GM18507 (cell line): Measurements from ENCODE around the gene LDB3.

ENCODE experiments used
- DNase-seq: peaks from one replicate; pipeline ENCODE4 v3.0.0; 2011; ENCODE audit warnings: low read depth; ENCODE audit not compliant: insufficient read length; ENCODE audit errors: extremely low spot score
- FAIRE-seq: peaks from 2 replicates; lab custom pipeline; 2011; peaks lifted over from hg19 to GRCh38; lab: Jason Lieb, UNC

The LDB3 gene

DNA sequence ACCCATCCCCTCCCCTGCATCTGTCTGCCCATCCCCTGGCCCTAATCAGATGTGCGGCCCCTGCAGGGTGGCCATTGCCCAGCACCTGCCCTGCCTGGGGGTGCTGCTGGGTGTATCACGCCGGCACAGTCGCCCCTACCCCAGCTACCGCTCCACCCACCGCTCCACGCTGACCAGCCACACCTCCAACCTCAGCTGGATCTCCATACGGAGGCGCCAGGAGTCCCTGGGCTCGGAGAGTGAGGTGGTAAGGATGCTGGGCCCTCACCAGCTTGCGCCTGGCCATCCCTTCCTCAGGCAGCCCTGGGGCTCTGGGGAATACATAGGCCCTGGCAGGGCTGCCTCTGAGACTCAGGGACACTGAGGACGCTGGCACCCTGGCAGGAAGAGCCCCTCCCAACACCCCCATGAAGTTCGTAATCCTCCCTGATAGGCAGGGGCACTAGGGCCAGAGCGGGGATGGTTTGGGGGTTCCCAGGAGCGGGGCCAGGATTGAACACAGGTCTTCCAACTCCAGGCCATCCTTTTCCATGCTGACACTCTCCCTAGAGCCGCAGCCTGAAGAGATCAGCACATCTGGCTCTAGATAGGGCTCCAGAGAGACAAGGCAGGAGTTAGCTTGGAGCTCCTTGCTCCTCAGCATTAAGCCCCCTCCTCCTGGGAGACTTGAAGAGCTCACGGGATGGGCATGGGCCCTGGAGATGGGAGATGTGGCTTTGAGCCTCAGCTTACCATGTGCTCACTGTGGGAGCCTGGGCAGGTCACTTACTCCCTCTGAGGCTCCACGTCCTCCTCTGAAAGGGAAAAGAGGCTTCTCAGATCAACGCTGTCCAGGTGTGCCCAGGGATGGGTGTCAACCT lies 5.9 kb upstream of the LDB3 start:
- FAIRE-seq = no peak
- DNase-seq = no peak

DNA sequence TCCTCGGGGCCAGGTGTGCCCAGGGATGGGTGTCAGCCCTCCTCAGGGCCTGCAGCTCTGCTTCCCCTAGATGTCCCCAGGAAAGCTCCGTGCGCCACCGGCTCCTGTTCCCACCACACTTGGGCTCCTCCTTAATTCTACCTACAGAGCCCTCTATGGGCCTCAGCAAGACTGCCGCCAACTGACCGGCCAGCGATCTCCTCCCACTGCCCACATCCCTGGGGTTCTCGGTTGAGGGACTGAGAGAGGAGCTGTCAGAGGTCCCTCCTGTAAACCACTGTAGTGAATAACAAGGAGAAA lies 5.3 kb upstream of the LDB3 start:
- DNase-seq (no peak), FAIRE-seq (no peak)

DNA sequence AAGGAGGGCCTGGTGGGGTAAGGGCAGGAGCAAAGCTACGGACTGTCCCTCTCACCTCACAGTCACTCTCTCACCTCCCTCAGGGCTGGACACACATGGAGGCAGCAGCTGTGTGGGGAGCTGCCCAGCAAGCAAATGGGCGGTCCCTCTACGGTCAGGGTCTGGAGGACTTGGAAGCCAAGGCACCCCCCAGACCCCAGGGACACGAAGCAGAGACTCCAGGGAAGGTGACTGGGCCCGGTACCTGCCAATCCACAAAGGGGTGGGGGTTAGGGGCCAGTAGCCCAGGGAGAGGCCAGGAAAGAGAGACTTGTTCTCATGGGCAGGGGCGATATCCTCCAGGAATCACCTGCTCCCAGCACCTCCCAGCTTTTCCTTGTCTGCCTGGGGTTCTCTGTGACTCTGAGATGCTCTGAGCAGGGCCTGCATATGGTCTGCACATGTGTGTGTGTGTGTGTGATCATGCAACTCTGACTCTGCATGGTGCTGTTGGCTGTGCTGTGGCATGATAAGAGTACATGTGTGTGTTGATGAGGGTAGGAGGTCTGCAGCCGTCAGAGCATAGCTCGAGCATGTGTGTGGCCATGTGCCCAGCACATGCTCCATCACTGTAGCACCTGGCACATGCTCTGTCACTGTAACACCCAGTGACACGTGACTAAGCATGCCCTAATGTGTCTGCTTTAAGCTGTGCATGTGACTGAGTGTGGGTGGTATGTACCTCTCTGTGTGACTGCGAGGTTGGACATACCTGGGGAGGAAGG lies 4.6 kb upstream of the LDB3 start:
- no peak for FAIRE-seq
- no peak for DNase-seq

DNA sequence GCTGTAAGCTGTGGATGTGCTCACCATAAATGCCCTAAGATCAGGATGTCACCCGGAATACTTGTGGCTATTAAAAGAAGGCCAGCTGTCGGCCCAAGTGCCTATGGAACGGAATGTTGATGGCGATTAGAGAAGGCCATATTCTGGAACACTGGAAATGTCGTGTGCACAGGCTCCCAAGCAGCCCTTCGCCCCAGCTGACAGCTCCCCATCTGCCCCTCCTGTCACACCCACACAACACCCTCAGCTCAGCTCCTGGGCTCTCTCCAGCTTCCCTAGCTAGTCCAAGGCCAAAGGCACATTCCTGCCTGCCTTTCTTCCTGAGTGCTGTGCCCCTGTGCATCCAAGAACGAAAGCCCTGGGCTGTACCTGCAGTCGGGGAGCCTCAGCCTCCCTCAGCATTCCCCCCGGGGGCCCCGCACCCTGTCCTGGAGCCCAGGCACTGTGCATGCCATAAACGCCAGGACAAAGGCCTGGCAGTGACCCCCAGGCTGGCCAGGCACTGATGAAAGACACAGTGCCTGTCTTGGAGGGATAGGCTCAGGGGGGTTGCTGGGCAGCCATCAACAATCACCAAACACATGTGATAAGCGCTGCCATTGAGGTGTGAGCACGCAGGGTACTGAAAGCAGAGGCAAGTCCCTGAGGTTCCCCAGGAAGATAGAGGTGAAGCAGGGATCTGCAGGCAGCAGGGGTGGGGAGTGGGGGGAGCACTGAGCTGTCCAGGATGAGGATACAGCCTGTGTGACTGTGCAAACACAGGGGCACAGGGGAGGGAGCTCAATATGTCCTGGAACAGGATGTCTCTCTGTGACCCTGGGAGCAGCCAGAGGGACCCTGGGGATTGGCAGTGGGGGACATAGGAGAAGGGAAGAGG lies 3.7 kb upstream of the LDB3 start:
- FAIRE-seq = no peak
- DNase-seq = no peak

DNA sequence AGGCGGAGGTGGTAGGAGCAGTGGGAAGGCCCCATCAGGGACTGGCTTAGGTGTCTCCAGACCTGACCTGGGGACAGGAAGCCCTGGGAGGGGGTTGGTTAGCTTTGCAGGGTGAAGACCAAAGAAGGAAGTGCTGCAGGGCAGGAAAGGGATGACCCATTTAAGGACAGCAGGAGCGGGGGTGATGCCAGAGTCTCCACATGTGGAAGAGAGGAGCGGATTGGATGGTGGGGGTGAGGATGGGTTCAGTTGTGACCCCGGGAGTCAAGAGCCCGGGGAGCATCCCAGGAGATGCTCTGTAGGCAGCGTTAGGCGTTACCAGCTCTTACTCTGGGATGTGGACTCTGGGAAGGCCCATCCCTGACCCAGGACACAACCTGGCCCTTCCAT lies 3.1 kb upstream of the LDB3 start:
- DNase-seq (no peak), FAIRE-seq (no peak)

DNA sequence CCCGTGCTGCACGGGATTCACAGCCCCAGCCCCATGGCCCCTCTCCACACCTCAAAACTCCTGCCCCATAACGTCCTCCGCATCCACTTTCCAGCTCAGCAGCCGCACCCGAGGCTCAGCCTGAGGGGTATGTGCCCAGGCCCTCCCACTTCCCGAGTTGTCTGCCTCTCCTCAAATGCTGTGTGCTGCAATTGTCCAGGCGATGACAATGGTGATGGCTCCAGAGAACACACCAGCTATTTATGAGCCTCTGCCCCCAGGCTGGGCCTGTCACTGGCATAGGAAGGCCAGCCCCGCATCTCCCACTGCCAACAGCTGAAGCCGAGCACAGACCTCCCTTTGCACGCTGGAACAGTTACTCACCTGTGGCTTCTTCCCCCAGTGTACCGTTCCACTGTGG lies 2.4 kb upstream of the LDB3 start:
- no peak for FAIRE-seq
- DNase-seq = no peak

DNA sequence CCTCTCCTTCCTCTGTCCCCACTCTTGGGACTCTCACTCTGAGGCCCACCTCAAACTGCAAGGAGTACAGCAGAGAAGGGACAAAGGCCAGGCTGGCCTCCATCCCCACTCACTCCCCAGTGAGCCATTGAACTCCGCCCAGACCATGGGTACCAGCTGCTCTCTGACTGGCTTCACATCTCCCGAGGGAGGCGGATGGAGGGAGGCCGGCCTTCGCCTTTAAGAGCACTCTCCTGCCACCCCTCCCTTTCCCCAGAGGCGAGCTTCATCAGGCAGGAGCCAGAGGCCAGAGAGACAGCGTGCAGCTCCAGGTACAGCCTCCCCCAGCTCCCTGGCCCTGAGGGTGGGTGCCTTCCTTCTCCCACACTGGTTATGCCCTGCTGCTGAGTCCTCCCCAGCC lies 1.8 kb upstream of the LDB3 start:
- DNase-seq (no peak), FAIRE-seq (no peak)

DNA sequence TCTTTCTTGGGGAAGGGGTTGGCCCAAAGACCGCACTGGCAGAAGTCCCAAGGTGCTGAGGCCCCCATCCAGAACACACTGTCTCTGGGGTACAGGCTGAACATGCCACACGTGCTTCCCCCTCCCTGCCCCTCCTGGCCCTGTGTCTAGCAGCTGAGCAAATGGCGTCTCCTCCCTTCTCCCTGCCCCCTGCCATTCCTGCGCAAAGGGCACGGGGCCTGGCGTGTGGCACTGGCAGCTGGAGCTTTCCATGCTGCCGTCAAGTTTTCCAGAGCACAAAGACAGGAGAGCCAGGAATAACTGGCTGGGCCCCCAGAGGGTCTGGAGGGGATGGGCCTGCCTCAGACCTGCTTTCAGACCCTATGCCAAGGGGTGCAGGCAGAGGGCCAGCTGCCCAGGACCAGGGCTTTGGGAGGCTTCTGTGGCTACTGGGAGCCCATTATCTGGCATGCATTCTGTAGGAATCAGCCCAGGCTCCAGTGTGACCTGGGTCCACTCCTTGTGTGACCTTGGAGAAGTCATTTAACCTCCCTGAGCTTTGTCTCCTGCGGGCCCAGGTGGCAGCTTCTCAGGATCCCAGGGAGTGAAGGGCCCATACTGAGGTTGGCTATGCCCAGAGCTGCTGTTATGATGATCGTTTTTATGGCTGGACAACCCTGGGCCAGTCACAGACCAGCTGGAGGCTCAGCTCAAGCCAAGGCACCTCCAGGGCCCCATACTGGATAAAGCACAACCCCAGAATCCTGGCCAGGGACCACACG lies 710 bp upstream of the LDB3 start:
- DNase-seq = no peak
- FAIRE-seq = no peak

DNA sequence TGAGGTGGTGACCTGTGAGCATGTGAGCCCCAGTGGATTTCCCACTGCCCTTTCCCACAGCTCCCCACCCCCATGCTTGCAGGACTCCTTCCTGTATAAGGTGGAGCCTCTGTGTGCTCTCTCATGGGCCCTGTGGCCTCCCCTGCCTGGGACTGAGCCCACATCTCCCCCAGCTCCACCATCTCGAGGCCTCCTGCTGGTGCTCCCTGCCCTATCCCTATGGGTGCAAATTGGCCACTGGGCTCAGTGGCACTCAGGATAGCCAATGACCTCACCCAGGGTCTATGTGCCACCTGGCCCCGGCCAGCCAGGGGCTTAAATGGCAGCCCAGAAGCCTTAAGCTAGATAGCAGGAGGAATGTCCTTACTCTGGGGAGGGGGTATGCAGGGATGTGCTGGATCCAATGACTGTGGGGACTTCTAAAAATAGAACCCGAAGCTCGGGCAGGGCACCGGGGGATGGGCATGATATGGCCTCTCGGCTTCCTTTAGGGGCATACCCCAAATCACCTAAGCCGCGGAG lies 2.0 kb downstream of the LDB3 start:
- no peak for DNase-seq
- FAIRE-seq = no peak

DNA sequence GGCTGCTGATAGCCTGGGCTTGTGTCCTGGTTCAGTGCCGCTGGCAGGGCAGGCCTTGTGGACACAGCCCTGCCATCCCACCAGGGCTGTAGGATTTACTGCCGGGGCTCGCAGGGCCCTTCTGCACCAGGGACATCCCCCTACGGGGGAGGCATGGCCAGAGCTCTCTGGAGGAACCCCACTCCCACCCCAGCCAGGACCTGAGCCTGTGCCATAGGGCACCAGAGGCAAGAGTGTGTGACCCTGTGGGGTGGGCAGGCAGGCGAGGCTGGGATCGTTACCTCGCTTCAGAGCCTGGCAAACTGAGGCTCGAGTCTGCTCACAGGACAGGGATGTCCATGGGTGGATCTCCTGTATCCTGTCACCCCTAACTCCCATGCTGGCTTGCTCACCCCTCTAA lies 2.6 kb downstream of the LDB3 start:
- DNase-seq = no peak
- no peak for FAIRE-seq

DNA sequence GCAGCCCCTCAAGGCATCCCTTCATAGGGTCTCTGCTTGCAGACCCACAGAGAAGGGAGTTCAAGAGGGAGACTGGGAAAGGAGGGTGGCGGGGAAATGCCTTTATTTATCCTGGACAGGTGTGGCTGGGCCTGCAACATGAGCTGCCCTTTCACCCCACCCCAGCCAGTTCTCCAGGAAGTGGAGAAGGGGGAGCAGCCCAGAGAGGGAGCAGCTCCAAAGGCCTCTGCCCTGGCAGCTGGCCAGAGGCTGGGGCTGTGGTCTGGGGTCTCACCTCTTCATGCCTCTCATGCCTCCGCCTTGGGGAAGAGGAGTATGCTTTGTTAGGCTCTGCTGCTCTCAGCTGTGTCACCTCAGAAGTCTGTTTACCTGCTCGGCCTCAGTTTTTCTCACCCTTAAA lies 3.1 kb downstream of the LDB3 start:
- FAIRE-seq = no peak
- DNase-seq = no peak

DNA sequence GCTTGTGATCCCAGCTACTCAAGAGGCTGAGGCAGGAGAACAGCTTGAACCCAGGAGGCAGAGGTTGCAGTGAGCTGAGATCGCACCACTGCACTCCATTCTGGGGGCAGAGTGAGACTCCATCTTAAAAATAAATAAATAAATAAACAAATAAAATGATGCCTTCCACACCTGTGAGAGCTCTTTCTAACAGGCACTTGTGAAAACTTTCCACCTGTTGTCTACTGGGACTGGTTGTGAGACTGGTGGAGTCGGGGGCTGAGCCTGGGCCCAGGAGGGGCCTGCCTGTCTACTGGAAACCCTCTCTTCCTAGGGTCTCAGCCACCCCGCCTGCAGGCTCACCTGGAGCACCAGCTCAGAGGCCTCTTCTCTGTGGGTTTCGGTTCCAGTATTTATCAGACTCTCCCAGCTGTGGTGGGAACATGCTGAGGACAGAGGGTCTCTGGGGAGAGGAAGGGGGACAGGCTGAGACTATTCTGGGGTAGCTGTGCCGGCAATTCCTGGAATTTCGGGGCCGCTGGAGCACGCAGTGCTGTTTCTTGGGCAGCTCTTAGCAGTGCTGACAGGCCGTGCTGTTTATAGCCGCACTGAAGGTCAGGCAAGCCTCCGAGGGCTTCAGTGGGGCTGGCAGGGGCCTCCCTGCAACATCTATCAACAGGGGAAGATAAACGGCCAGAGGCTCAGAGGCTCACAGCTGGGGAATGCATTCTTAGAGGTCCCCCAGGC lies 3.8 kb downstream of the LDB3 start:
- no peak for FAIRE-seq
- DNase-seq = no peak

DNA sequence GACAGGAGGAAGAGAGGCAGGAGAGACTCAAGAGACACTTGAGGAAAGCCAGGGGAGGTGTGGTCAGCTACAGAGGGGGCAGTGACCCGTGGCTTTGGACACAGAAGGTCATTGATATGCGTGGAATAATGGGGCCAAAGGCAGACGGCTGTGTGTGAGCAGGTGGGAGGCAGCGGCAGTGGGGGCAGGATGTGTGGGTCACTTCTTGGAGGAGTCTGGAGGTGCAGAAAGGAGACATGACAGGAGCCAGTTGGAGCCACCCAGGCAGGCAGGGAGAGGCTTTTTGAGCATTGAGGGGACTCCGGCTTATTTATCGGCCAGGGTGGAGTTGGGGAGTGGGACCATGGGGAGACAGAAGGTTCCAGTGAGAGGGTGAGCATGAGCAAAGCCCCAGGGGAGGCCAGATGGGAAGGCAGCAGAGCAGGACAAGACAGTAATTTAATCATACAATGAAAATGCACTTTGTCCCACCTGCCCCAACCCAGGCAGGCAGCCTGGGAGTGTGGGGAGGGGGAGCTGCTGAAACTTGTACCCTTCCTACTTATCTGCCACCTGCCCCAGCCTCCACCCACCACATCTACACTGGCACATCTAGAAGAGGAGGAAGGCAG lies 5.0 kb downstream of the LDB3 start:
- FAIRE-seq (no peak), DNase-seq (no peak)

DNA sequence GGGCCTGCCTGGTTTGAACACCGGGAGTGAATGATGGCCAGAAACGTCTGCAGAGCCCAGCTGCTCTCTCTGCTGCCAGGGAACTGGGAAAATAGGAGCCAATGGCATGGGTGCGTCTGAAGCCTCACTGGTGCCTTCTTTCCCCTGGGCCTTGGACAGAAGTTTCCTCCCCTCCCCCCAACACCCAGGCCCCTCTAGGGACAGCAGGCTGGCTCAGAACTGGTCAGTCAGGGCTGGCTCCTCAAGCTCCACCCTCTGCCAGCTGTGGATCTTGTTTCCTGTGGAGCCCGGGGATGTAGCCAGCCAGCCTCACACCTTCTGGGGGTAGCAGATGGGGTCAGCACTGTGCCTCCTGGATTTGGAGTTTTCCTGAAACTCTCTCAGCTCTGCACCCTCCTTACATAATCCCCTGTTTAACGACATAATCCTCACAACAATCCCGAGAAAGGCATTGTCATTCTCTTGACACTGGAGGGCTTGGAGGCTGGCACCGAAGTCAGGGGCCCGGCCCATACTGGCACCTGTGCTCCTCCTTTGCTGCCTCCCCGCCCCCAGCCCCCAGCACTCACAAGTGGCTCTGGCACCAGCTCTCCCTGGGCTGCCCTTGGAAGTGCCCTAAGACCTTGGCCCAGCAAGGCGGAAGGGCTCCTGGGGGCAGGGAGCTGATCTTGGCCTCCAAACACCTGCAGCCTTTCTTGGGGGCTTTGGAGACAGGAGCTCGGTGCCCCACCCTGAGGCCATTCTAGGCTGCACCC lies 5.7 kb downstream of the LDB3 start:
- FAIRE-seq (no peak), DNase-seq (no peak)

DNA sequence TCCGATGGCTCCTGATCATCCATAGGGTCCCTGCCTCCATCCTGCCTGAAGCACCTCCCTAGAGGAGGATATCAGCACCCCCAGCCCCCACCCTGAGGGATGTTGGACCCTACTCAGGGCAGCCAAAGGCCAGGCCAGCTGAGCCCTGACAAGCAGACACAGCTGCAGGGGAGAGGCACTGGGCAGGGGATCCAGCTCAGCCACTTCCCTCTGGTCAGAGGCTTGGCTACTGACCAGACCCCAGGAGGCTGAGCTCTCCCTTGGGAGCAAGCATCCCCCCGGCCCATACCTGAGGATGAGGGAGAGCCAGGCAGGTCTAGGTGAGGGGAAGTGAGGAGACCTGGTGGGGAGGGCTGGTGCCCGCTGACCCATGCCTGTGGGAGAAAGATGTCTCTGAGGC lies 6.6 kb downstream of the LDB3 start:
- FAIRE-seq = no peak

DNA sequence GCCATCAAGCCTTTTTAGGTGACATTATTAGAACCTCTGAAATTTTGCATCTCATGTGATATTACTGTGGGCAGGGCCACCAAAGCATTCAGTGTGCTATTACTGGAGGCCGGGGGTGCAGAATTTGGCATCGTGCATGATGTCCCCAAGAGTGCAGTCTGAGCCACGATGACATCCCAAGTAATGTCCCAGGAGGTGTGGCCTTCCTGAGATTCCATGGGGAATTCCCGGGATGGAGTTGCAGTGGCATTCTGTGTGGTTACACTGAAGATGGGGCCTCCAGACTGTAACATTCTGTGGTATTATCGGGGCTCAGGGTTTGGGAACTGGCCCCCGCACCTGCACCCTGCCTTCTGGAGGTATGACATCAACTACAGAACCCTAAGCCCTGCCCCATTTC lies 9.1 kb downstream of the LDB3 start:
- DNase-seq = no peak
- no peak for FAIRE-seq

More for the DNA sequence above, 6.6 kb downstream of the LDB3 start:
- no peak for DNase-seq

DNA sequence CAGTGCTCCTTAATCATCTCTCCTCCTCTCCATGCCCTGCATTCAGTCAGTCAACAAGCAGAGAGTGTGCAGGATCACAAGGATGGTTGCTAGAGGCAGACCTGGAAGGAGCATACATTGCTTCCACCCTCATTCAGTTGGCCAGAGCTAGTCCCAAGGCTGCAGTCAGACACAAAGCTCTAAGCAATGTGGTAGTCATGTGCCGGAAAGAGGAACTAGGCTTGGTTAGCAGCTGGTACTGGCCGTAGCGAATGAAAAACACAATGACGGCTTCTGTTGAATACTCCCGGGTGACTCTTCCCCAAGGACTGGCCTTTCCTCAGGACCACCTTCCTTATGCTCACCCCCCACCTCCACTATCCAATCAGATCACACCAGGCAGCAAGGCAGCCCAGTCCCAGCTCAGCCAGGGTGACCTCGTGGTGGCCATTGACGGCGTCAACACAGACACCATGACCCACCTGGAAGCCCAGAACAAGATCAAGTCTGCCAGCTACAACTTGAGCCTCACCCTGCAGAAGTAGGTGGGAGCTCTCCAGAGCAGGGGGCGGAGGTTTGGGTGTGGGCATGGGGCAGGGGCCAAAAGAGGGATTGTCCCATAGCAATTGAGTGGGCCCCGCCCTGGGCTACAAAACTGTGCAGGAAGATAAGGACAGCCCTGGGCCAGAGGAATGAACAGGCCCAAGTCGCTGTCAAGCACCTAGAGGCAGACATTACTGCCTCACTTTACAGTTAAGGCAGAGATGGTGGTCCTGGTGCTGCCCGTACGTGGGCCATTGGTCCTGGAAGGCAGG lies 10.9 kb downstream of the LDB3 start:
- DNase-seq (no peak), FAIRE-seq (peak; percentile 67)
